Activated T-cell treated with anti-CD3 and anti-CD28 coated beads for 4 hours (primary cell): ENCODE results near the gene ALOXE3.
"Not testable (repeated sequence)": the region's sequence is repeated elsewhere in the genome, so short reads cannot be mapped to it uniquely, and the experiment has no call there.

Source experiments
- DNase-seq: peaks from one replicate; pipeline ENCODE4 v3.0.0-alpha.2; 2020

Gene ALOXE3

GRCh38 chr17:8087952-8088230 is 30.4 kb downstream of the ALOXE3 start:
- DNase-seq = no peak

- DNase-seq = no peak
Measured at GRCh38 chr17:8087075-8087951, 31.0 kb downstream of the ALOXE3 start, which contains the start of gene ALOX12B. ALOX12B (minus strand) TSS chr17:8087716; CDS start chr17:8087442, 274 bp downstream.

DNA sequence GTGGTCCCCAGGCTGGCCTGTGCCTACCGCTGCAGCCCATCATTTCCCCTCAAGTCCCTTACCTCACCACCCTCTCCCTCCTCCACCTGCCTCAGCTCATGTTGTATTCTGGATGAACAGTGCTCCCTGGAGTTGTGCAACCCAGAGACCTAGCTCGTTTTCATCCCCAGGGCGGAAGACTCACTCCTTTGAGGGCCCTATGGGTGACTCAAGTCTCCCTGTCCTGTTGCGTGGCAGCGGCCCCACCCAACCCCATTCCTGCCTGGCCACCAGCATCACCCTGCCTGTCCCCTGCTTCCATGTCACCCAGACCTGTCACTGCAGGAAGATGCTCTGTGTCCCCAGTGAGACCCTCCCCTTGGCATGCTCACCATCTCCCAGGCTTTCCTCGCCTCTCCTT is 34.1 kb downstream of the ALOXE3 start:
- no peak for DNase-seq

DNA sequence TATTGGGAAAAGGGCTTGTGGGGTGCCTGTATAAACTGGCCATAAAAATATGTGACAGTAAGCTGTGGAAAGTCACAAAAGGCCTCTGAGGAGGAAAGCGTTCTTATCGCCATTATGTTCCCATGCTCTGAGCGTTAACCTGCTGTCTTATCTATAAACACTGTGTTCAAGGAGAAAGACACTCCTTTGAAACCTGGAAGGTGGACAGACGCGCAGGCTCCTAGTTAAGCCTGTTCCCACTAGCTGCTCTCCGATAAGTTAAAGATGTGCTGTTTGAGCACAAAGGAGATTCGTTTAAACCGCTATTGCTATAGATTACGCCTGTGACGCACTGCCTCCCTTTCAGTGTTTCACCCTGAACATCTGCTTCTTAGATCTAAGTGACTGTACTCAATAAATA is 36.0 kb downstream of the ALOXE3 start:
- no peak for DNase-seq

GRCh38 chr17:8081876-8082275 is 36.4 kb downstream of the ALOXE3 start:
- DNase-seq = no peak

DNA sequence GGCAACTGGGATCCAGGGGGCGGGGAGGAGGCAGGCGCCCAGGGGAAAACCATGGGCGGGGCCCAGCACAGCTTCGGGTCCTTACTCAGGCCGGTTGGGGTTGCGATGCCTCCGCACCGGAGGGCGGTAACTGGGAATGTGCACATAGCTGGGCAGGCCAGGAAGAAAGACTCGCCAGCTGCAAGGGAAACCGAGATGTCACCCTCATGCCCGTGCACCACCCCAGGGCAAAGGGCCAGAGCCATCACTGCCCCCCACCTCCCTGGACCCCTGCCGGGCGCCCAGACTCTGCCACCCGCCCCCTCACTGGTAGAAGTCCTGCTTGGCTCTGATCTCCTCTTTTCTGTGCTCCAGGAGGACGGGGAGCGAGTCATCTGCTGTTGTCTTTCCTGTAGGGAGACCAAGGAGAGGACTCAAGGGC is 37.5 kb downstream of the ALOXE3 start:
- no peak for DNase-seq

DNA sequence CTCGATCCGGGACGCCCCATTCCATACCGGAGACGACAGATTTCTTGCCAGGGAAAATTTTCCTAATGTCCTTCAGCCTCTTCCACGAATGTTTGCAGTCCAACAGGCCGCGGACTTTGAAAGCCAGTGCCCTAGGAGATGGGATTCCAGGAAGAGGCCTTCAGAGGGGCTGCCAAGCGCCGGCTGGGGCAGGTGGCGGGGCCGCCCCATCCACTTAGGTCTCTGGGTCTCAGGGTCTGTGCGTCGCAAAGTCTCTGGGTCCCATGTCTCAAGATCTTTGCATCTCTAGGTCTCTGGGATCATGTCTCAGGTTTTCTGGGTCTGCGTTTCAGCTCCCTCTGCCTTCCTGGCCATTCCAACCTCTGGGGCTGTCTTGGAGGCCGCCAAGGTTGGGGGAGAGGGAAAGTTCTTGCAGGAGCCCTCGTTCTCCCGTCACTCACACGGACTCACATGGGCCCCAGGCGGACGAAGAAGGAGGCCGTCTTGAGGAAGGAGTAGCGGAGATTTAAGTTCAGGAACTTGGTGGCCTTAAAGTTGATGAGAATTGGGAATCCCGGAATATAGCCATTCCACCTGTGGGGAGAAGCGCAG is 38.0 kb downstream of the ALOXE3 start:
- no peak for DNase-seq

DNA sequence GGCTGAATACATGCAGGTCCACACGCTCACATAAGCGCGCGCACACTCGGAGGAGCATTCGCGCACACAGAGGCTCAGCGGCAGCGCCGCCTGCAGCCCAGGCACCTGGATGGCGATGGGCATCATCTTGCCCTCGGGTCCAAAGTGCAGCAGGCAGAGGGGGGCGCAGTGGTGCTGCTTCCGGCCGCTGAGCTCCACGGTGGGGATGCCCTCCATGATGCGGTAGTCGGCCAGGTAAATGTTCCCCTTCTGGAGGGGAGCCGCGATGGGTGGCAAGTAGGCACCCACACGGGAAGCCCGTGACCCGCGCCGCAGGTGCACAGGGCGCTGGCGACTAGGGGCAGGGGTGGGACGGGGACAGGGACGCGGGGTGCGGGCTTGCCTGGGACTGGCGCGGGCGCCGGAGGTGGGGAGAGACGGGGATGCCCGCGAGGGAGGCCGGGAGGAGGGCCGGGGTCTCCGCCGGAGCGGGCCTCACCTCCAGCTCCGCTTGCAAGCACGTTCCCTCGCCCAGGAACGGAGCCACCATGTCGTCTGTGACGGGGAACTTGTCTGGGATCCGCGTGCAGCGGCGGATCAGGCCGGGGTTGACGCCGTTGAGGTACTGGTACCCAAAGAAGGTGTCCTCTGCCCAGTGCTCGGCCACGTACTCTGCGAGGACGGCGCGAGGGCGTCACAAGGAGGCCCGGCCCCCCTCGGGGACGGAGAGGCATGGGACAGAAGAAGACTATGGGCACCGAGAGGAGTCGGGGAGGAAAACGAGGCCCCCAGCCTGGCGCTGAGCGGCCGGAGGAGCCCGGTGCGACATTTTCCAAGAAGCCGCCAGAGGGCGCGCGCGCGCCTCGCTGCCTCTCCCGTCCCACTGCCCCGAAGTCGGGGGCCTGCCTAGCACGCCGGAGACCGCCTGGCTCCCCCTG is 38.8 kb downstream of the ALOXE3 start:
- DNase-seq = peak; percentile 68

GRCh38 chr17:8077939-8078338 is 40.4 kb downstream of the ALOXE3 start:
- DNase-seq = not testable (repeated sequence)

GRCh38 chr17:8076502-8077266 is 41.6 kb downstream of the ALOXE3 start:
- DNase-seq = no peak

- DNase-seq = no peak
Measured at GRCh38 chr17:8075574-8076342, 42.6 kb downstream of the ALOXE3 start.

GRCh38 chr17:8075081-8075480 is 43.2 kb downstream of the ALOXE3 start:
- DNase-seq = no peak

- DNase-seq = no peak
Measured at GRCh38 chr17:8074554-8074953, 43.8 kb downstream of the ALOXE3 start.

GRCh38 chr17:8073627-8074484 is 44.5 kb downstream of the ALOXE3 start:
- peak; percentile 79 for DNase-seq

- no peak for DNase-seq
Measured at GRCh38 chr17:8072729-8073461, 45.4 kb downstream of the ALOXE3 start.

GRCh38 chr17:8072341-8072728 is 46.0 kb downstream of the ALOXE3 start:
- DNase-seq = no peak

- no peak for DNase-seq
Measured at GRCh38 chr17:8071496-8071895, 46.8 kb downstream of the ALOXE3 start.

DNA sequence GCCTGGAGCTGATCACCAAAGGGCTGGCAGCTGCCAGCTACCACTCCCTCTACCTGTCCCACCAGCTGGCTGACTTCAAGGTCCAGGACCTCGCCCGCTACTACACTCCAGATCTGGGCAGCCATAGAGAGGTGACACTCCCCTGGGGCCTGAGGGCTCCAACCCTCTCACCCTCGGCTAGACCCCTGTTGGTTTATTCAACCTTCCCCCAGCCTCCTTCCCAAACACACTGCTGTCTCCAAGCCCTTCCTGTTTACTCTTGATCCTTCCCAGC is 48.8 kb downstream of the ALOXE3 start:
- DNase-seq = no peak

DNA sequence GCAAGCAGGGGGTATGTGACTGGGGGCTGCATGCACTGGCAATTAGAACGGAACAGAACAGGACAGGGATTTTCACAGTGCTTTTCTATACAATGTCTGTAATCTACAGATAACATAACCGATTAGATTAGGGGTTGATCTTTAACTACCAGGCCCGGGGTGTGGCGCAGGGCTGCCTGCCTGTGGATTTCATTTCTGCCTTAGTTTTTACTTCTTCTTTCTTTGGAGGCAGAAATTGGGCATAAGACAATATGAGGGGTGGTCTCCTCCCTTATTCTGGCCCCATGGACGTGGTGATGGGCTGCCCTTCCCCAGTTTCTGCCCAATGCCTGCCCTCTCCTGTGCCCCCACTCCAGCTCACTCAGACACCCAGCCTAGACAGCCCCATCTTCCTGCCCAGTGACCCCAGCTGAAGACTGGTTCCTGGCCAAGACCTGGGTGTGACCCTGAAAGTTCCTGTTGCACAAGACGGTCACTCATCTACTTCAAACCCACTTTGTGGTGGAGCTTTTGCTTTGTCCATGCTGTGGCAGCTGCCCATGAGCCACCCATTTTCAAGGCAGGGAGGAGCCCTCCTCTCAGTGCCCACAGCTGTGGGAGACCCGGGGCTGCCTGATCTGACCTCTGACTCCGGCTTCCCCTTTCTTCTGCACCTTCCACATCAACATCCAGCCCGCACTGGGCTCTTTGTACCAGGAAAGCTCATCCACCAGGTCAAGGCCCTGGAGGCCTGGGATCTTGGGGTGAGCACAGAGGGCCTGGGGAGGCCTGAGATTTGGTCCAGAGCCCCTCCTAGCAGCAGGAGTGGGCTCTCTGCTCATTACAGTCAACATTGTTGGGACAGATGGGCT is 49.4 kb downstream of the ALOXE3 start:
- DNase-seq = no peak

DNA sequence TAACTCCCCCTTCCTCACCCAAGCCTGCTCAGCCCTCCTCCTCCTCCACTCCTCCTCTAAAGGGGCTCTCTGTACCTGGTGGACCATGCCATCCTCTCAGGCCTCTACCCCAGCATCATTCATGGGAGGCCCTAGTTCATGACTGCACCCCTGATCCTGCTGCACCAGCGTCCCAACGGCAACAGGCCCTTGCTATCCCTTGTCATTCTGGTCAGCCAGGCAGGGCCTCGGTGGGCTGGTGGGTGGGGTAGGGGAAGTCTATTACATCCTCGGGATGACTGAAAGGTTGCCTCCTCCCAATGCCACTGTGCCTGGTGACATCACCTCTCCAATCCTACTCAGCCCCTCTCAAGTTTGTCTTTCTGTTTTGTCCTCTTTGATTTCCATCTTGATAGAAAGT is 50.5 kb downstream of the ALOXE3 start:
- no peak for DNase-seq
